ENCODE measurements around the gene INPP5K. TPM values are rescaled to one million over a fixed set of nuclear protein-coding genes. Genes with fewer than 3 reads are reported as not detected.
"Not testable (repeated sequence)": the region's sequence is repeated elsewhere in the genome, so short reads cannot be mapped to it uniquely, and the experiment has no call there.

The INPP5K gene
- total and polyA plus RNA-seq, 12 donors: 26.8 to 45.5 (median 34.8) TPM

DNA sequence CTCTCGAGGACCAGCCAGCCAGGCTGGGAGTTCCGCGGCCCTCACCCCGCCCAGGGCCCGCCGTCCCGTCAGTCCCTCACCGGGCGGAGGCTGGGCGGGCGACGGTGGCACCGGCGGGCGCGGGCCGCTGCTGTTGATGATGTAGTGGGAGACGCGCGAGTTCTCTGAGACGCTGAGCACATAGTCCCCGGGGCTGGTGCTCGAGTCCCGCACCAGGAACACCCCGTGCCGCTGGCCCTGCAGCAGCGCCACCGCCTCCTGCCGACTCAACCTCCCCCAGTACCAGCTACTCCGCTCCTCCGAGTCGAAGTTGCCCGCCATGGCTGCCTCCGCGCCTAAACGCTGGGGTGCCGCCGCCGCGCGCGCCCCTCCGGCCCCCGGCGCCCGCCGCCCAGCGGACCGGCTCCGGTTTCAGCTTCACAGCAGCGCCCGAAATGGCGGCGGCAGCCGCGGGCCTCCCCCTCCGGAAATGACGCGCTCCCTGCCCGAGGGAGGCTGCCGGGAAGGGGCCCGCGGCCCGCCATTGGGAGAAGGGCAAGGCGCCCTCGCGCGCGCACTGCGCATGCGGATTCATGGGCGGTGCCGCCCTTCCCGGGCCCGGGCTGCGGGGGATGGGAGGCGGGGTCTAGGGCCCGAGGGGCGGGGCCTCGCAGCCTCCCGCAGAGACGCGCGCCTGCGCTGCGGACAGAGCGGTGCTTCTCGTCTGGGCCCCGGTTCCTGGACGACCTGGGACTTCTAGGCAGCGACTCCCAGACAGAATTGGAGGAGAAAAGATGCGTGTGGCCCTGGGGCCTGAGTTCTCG lies 60.4 kb downstream of the INPP5K start, which contains the start of gene CRK:
Gene CRK, minus strand, starts transcription at position 436 of the 803 bp plus-strand sequence. Its CDS starts 115 bp downstream, at position 321.
- TF ChIP-seq, protein P1, sequence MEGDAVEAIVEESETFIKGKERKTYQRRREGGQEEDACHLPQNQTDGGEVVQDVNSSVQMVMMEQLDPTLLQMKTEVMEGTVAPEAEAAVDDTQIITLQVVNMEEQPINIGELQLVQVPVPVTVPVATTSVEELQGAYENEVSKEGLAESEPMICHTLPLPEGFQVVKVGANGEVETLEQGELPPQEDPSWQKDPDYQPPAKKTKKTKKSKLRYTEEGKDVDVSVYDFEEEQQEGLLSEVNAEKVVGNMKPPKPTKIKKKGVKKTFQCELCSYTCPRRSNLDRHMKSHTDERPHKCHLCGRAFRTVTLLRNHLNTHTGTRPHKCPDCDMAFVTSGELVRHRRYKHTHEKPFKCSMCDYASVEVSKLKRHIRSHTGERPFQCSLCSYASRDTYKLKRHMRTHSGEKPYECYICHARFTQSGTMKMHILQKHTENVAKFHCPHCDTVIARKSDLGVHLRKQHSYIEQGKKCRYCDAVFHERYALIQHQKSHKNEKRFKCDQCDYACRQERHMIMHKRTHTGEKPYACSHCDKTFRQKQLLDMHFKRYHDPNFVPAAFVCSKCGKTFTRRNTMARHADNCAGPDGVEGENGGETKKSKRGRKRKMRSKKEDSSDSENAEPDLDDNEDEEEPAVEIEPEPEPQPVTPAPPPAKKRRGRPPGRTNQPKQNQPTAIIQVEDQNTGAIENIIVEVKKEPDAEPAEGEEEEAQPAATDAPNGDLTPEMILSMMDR (IDR thresholded peaks at IDR 0.05): peak in 2 of 9 donors; percentile 12 to 24
- peaks cover 0 to 29% (median 0%) of the 10 kb centered on the region in 9 donors for H3K36me3 ChIP-seq
- H3K4me3 ChIP-seq: peak within 1 kb of the TSS; percentile 73 to 100 (median 98)
- peaks cover 0 to 4% (median 0%) of the 10 kb centered on the region in 7 donors for H3K27me3 ChIP-seq
- DNase-seq: peak; percentile 96 to 99
- intact Hi-C loops (cut with DNase I): loop anchor here in 8 of 10 donors (2.0 to 10.0 kb wide), 12 partner anchors 29 to 94 kb away; partner anchors contain the start of genes INPP5K (in 5 of the 8) and MYO1C (in 1 of the 8)
- peak within 1 kb of the TSS; percentile 97 to 99 (median 98) for H3K27ac ChIP-seq
- peaks cover 17 to 67% (median 55%) of the 10 kb centered on the region in 9 donors for H3K4me1 ChIP-seq
- ATAC-seq: peak; percentile 92 to 97 (median 95)
- WGBS, 2 donors: 0 to 1% methylated on average over 81 to 92 of the region's 93 CpGs
- H3K9me3 ChIP-seq: no peaks in the 10 kb centered on the region

DNA sequence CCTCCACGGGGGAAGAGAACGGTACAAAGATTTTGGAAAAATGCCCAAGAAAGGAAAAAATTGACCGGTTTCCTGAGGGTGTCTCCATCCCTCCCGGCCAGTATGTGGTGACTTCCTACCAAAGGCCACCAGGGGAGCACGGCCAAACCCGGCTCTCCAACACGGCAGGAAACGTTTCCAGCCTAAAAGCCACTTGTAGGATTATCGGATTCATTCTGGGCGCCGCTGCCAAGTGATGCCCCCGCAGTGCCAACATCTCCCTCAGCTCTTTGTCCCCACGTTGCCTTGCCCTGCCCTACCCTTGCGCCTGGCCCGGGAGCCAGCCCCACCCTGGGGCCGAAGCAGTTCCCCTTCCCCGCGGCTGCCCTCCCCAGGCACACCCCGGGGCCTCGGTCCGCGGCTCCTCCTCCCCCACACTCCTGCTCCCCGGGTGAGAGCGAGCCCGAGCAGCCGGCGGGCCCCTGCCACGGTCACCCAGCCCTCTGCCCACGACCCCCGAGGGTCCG lies 61.1 kb downstream of the INPP5K start:
- H3K9me3 ChIP-seq: no peaks in the 10 kb centered on the region
- DNase-seq (peak; percentile 70 to 79), ATAC-seq (peak; percentile 44 to 71 (median 60))
- peaks cover 0 to 4% (median 0%) of the 10 kb centered on the region in 7 donors for H3K27me3 ChIP-seq
- H3K27ac ChIP-seq: peak overlapping the region; percentile 97 to 99 (median 98)
- WGBS, 2 donors: 0% methylated on average over 31 of the region's 31 CpGs
- H3K36me3 ChIP-seq: peaks cover 0 to 30% (median 0%) of the 10 kb centered on the region in 9 donors
- intact Hi-C loops (cut with DNase I): loop anchor here in 8 of 10 donors (2.0 to 10.0 kb wide), 9 partner anchors 37 to 93 kb away; partner anchors contain the start of genes INPP5K (in 4 of the 8) and MYO1C (in 1 of the 8)
- peak overlapping the region; percentile 73 to 100 (median 98) for H3K4me3 ChIP-seq
- TF ChIP-seq, protein P1 (IDR thresholded peaks at IDR 0.05): peak; percentile 49 to 74 (median 59)
- peaks cover 17 to 65% (median 52%) of the 10 kb centered on the region in 9 donors for H3K4me1 ChIP-seq

DNA sequence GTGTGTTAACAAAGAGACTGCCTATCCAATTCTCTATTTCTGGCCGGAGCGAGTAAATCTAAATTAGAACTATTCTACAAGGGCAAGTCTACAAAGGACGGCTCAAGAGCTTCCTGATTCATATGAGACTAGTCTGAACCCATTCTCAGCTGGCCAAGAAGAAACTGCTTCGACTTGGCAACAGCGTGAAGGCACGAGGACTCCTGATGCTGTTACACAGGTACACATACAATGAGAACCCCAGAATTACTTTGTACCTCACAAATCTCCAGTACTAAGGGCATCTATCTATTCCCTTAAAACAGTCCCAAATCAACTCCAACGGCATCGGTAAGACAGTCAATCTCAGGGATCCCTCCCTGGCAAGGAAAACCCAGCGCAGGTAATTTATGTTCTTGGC lies 61.9 kb downstream of the INPP5K start:
- no peak for ATAC-seq

DNA sequence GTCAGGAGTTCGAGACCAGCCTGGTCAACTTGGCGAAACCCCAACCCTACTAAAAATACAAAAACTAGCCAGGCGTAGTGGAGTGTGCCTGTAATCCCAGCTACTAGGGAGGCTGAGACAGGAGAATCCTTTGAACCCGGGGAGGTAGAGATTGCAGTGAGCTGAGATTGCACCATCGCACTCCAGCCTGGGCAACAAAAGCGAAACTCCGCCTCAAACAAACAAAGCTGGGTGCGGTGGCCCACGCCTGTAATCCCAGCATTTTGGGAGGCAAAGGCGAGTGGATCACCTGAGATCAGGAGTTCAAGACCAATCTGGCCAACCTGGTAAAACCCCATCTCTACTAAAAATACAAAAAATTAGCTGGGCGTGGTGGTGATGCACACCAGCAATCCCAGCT lies 62.7 kb downstream of the INPP5K start:
- Histone ChIP-seq H3K36me3 (peaks cover 0 to 35% (median 0%) of the 10 kb centered on the region in 9 donors), H3K4me1 (peaks cover 17 to 75% (median 59%) of the 10 kb centered on the region in 9 donors), H3K4me3 (peak overlapping the region in 1 of 10 donors; percentile 99), H3K27ac (peak overlapping the region in 5 of 10 donors; percentile 97 to 99 (median 98))
- H3K9me3 ChIP-seq, H3K27me3 ChIP-seq, ATAC-seq: not testable (repeated sequence)
- DNase-seq: peak in 1 of 2 donors; percentile 1
- 87 to 90% methylated on average over 11 of the region's 11 CpGs for WGBS, 2 donors
- intact Hi-C loops (cut with DNase I): loop anchor here in 7 of 10 donors (2.0 to 10.0 kb wide), 5 partner anchors 59 to 89 kb away; partner anchors contain the start of gene INPP5K (in 3 of the 7)

More for the DNA sequence above, 61.9 kb downstream of the INPP5K start:
- Histone ChIP-seq H3K27ac (peak overlapping the region; percentile 16 to 99 (median 98)), H3K4me1 (peaks cover 17 to 66% (median 51%) of the 10 kb centered on the region in 9 donors), H3K9me3 (no peaks in the 10 kb centered on the region), H3K4me3 (peak overlapping the region; percentile 73 to 100 (median 98)), H3K36me3 (peaks cover 0 to 35% (median 0%) of the 10 kb centered on the region in 9 donors), H3K27me3 (peaks cover 0 to under 1% (median 0%) of the 10 kb centered on the region in 7 donors)
- intact Hi-C loops (cut with DNase I): loop anchor here in 7 of 10 donors (2.0 to 10.0 kb wide), 5 partner anchors 60 to 90 kb away; partner anchors contain the start of gene INPP5K (in 3 of the 7)
- DNase-seq: no peak
- WGBS, 2 donors: 35 to 36% methylated on average over 9 of the region's 9 CpGs
- TF ChIP-seq, protein P1 (IDR thresholded peaks at IDR 0.05): no peak
